ENCODE results near the gene AGPAT4. TPM values are rescaled to one million over a fixed set of nuclear protein-coding genes. Genes with fewer than 3 reads are reported as not detected.

AGPAT4 gene
- total RNA-seq, 1 experiment from 2014 or later: 22.0 TPM

- H3K79me1 ChIP-seq (ENCODE audit: insufficient read depth, low read depth, low read length, poor library complexity, severe bottlenecking): no peaks in the 10 kb centered on the region
- no peak overlapping the region for H2BK120ac ChIP-seq (ENCODE audit: low read depth, low read length, poor library complexity, severe bottlenecking)
- H3K4ac ChIP-seq (ENCODE audit: low read depth, low read length): no peak overlapping the region
- no peaks in the 10 kb centered on the region for H3K9me3 ChIP-seq (ENCODE audit: control insufficient read depth, low read depth, low read length)
- no peak overlapping the region for H3K23ac ChIP-seq (ENCODE audit: insufficient read length, low read depth, low read length)
- Mint-ChIP-seq H3K27me3 (ENCODE audit: low read depth) (no peaks in the 10 kb centered on the region), H3K36me3 (ENCODE audit: insufficient read depth in 1 of 3, low read depth in 3 of 3) (peaks cover 59 to 90% (median 85%) of the 10 kb centered on the region in 3 experiments), H3K27ac (no peak overlapping the region), H3K4me1 (no peaks in the 10 kb centered on the region), H3K4me3 (no peak overlapping the region), H3K9me3 (peaks cover 20 to 29% of the 10 kb centered on the region in 2 experiments)
- no peak for DNase-seq
- H3K23me2 ChIP-seq (ENCODE audit: insufficient read length, low read depth, low read length, poor library complexity, severe bottlenecking): no peaks in the 10 kb centered on the region
- H3K27ac ChIP-seq (ENCODE audit: insufficient read length, low read depth, low read length): no peak overlapping the region
- H4K8ac ChIP-seq (replicated peaks; ENCODE audit: insufficient read length, low read depth, low read length): no peak overlapping the region
- no peak overlapping the region for H3K14ac ChIP-seq (ENCODE audit: insufficient read depth, low read length)
- H2BK12ac ChIP-seq (ENCODE audit: insufficient read length, low read depth, low read length): no peak overlapping the region
- H2AK5ac ChIP-seq (ENCODE audit: insufficient read length, low read length): no peak overlapping the region
- no peaks in the 10 kb centered on the region for H3K4me1 ChIP-seq (ENCODE audit: insufficient read depth, low read length)
- no peak overlapping the region for H3K18ac ChIP-seq (ENCODE audit: insufficient read length, low read depth, low read length)
- no peak overlapping the region for H3K4me2 ChIP-seq (ENCODE audit: insufficient read depth, insufficient read length, low read length)
- no peak overlapping the region for H4K91ac ChIP-seq (ENCODE audit: insufficient read length, low read depth, low read length)
- H2AFZ ChIP-seq (ENCODE audit: low read length): no peak overlapping the region
- WGBS (ENCODE audit: extremely low coverage, insufficient read length, low lambda C conversion rate): no CpG with 5 or more reads among the region's 2 CpGs
- TF ChIP-seq CTCF (conservative IDR thresholded peaks at IDR 0.05): no peak
- H3K79me2 ChIP-seq (ENCODE audit: insufficient read depth, low read length): no peaks in the 10 kb centered on the region
- H3K9ac ChIP-seq (ENCODE audit: extremely low read depth, insufficient read length, low read length): no peak overlapping the region
- H2BK15ac ChIP-seq (ENCODE audit: low read depth, low read length): no peak overlapping the region
- no peak overlapping the region for H4K5ac ChIP-seq (ENCODE audit: insufficient read length, low read depth, low read length)
- no peak overlapping the region for H3K56ac ChIP-seq (ENCODE audit: insufficient read length, low read depth, low read length)
- no peaks in the 10 kb centered on the region for H4K20me1 ChIP-seq (ENCODE audit: control insufficient read depth, insufficient read depth, insufficient read length)
- H2BK20ac ChIP-seq (ENCODE audit: low read depth, low read length, poor library complexity, severe bottlenecking): no peak overlapping the region
- H3T11ph ChIP-seq (ENCODE audit: low read length): no peak overlapping the region
- H3K27me3 ChIP-seq (ENCODE audit: insufficient read depth, low read length): no peaks in the 10 kb centered on the region
- no peak overlapping the region for H2BK5ac ChIP-seq (ENCODE audit: insufficient read length, low read length)
Observed at GRCh38 chr6:161117942-161118341, 155.9 kb downstream of the AGPAT4 start.
